GF-D8 (cell line): Measurements from ENCODE around the gene ARSG.
"Not testable (repeated sequence)": the region's sequence is repeated elsewhere in the genome, so short reads cannot be mapped to it uniquely, and the experiment has no call there.

ENCODE experiments used
- DNase-seq: peaks from one replicate; lab custom pipeline; 2025; lab: John Stamatoyannopoulos, UW

Gene ARSG

DNA sequence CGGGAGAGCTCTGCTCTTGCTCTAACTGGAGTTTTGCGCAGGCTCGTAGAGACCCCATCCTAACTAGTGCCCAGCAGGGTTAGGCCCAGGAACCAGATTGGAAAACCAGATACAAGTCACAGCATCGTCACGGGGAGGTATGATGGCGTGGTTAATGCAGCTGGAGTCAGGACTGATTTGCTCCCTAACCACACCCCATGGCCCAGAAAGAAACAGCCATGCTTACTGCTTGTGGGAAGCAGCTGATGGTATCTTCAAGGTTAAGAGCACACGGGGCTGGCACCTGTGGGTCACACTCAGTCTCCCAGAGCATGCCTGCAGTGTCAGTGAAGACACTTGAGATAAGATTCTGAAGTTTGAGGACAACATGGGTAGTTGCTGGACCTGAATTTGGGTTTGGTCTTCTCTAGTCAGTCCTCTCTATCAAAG is 105.8 kb downstream of the ARSG start:
- no peak for DNase-seq

DNA sequence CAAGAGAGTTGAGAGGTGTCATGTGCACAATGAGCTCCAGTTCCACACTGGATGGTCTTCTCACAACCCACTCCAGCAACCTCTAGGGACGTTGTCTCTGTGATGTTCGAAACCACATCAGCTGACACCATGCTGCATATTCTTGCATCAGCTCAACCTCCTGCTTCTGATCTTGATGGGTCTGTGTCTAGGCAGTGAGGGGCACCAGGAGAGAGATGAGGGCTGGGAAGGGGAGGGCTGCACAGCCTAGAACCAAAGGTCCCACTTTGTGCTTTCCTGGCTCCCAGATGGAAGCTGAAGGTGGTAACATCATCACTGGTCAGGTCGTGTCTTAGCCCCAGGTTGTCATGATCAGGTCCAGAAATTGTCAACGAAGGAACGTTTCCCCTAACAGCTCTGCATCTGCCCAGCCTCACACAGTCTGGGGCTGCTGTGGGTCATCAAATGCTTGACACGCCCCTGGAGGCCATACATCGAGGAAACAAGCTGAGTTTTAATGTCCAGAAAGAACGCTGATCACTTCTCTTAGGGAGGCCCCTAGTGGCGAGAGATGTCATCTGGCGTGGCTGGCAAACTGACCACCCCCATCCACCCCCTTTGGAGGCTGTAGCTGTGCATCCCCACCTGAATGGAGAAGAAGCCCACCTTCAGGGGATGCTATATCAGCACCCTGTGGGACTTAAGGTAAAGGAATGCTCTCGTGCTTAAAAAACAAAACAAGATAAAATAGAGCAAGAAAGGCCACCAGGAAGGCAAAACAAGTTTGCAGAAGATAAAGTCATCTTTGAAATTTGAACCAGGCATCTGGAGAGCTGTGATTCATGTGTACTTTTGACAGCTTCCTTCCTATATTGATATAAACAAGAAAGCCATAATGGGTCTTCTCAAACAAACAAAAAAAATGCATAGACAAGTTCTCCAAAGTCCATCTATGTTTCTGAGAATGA is 107.7 kb downstream of the ARSG start:
- no peak for DNase-seq

DNA sequence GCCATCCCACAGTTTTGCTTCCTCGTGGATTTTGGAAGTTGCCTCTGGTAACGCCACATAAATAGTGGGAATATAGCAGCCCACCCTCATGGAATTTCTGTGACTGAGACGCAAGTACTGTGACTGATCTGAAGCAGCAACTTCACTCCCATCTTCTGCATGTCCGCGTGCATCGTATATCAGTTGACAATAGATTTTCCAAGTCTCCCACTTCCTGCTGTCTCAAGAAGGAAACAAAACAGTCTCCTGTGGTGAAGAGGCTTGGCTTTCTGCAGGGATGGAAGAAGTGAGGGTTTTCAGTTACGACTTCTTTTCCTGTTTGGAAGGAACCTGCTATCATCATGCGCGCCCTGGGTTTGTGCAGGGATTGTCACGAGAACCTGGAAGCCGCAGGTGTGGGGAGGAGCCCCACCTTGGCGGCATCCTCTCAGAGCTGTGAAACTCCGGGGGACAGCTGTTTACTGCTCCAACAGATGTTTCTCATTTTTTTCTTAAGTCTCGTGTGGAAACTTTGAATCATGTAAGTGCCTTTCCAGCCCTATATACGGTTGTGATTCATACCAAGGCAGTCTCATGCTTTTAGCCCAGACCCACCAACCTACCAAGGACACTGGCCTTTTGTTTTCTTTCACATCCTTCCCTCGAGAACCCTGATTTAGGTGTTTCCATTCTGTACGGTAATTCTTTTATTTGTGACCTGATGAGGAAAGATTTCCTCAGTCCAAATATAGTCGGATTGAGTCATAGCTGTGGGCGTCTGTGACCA is 108.5 kb downstream of the ARSG start:
- DNase-seq = no peak

DNA sequence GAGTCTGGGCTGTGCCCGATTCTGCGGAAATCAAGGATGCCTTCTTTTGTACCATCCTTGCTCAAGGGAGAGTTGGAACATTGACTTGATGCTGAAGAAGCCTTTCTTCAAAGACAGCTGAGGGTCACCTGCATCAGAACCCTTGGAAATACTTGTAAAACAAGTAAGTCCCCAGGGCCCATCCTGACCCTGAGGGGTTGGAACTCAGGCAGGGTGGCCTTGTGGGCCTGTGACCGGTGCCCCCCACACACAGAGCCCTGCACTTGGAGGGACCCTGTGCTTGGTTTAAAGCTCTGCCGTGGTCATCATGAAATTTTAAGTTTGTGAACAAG is 109.1 kb downstream of the ARSG start:
- no peak for DNase-seq

DNA sequence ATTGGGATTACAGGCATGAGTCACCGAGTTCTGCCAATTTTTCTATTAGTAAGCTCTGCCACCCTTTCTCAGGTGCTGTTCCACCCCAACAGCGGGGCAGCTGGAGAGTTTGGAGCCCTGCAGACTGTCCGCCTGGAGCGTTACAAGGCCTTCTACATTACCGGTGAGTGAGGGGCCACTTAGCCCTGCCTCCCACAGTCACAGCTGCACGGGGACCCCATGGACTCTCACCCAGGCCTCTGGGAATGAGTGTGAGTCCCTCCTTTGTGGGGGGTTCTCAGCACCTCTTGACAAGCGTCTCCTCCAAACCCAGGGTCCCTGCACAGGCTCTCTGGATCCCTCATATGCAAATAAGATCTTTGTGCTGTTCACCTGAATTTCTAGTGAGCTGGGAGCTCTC is 110.0 kb downstream of the ARSG start:
- DNase-seq = no peak

DNA sequence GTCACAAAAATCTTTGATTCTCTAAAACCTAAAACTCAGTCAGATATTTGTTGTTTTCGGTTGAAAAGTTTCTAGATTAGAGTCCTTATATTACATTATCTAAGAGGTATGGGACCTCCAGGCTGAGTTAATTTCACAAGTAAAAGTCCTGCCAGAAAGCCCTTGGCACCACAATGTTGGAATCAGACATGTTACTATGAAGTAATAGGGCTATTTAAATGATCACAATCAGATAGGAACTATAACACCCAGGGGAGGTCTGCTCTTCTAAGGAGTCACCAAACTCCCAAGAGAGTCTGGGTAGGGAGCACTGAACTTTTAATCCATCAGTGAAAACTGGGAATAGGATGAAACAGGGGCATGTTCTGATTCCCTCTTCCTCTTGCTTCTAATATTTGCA is 111.8 kb downstream of the ARSG start:
- no peak for DNase-seq

DNA sequence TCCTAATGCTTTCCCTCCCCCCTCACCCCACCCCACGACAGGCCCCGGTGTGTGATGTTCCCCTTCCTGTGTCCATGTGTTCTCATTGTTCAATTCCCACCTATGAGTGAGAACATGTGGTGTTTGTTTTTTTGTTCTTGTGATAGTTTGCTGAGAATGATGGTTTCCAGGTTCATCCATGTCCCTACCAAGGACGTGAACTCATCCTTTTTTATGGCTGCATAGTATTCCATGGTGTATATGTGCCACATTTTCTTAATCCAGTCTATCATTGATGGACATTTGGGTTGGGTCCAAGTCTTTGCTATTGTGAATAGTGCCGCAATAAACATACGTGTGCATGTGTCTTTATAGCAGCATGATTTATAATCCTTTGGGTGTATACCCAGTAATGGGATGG is 112.5 kb downstream of the ARSG start:
- DNase-seq = not testable (repeated sequence)

DNA sequence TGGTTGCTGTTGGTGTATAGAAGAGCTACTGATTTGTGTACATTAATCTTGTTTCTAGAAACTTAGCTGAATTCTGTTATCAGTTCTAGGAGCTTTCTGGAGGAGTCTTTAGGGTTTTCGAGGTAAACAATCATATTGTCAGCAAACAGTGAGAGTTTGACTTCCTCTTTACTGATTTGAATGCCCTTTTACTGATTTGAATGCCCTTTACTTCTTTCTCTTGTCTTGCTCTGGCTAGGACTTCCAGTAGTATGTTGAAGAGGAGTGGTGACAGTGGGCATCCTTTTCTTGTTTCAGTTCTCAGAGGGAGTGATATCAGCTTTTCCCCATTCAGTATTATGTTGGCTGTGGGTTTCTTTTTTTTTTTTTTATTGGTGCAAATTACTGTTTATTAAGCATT is 116.4 kb downstream of the ARSG start:
- not testable (repeated sequence) for DNase-seq

DNA sequence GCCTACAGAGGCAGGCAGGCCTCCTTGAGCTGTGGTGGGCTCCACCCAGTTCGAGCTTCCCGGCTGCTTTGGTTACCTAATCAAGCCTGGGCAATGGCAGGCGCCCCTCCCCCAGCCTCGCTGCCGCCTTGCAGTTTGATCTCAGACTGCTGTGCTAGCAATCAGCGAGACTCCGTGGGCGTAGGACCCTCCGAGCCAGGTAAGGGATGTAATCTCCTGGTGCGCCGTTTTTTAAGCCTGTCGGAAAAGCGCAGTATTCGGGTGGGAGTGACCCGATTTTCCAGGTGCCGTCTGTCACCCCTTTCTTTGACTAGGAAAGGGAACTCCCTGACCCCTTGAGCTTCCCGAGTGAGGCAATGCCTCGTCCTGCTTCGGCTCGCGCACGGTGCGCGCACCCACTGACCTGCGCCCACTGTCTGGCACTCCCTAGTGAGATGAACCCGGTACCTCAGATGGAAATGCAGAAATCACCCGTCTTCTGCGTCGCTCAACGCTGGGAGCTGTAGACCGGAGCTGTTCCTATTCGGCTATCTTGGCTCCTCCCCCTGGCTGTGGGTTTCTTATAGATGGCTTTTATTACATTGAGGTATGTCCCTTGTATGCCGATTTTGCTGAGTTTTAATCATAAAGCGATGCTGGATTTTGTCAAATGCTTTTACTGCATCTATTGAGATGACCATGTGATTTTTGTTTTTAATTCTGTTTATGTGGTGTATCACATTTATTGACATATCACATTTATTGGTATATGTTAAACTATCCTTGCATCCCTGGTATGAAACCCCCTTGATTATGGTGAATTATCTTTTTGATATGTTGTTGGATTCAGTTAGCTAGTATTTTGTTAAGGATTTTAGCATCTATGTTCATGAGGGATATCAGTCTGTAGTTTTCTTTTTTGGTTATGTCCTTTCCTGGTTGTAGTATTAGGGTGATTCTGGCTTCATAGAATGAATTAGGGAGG is 122.6 kb downstream of the ARSG start:
- peak; percentile 12 for DNase-seq

DNA sequence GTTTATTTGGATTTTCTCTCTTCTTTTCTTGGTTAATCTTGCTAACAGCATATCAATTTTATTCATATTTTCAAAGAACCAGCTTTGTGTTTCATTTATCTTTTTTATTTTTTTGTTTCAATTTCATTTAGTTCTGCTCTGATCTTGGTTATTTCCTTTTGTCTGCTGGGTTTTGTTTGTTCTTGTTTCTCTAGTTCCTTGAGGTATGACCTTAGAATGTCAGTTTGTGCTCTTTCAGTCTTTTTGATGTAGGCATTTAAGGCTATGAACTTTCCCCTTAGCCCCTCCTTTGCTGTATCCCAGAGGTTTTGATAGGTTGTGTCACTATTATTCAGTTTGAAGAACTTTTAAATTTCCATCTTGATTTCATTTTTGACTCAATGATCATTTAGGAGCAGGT is 123.6 kb downstream of the ARSG start:
- DNase-seq = not testable (repeated sequence)

DNA sequence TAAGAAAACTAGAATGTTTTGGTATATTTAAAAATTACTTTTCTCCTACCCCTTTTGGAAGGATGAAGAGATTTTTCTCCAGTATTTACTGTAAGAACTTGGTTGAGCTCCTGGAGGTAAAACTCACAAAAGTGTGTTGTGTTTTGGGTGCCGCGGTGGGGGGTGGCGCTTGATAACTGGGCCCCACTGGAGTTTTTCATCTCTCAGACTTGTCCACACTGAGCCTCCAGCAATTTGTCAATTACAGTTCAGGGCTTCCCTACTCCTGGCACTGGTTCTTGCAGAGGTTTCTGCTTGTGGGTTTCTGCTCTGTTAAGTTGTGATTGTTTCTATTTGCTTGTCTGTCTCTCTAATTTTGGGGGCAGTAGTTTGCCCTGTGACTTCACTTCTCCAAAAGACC is 126.0 kb downstream of the ARSG start:
- DNase-seq = no peak

DNA sequence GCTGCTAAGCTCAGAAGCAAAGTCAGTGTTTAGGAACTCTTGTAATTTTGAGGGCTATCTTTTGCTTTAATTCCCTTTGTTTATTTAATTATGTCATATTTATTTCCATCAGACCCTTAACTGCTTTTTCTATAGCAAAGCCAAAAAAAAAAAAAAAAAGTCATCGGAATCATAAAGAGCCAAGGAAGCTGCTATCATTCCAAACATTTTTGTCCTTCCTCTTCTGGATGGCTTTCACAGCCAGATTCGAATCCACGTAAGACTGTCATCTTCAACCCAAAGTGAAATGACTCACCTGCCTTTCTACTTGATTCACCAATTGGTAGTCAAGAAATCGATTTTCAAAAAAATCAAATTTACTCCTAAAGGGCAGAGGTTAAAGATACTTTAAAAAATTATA is 127.6 kb downstream of the ARSG start:
- DNase-seq = no peak

DNA sequence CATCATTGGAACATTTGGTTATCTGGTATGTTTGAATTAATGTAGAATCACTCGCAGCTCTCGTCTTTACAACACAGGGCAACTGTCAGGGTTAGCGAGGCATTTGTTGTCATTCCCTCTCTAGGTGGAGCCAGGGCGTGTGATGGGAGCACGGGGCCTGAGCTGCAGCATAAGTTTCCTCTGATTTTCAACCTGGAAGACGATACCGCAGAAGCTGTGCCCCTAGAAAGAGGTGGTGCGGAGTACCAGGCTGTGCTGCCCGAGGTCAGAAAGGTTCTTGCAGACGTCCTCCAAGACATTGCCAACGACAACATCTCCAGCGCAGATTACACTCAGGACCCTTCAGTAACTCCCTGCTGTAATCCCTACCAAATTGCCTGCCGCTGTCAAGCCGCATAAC is 128.8 kb downstream of the ARSG start:
- DNase-seq = no peak

DNA sequence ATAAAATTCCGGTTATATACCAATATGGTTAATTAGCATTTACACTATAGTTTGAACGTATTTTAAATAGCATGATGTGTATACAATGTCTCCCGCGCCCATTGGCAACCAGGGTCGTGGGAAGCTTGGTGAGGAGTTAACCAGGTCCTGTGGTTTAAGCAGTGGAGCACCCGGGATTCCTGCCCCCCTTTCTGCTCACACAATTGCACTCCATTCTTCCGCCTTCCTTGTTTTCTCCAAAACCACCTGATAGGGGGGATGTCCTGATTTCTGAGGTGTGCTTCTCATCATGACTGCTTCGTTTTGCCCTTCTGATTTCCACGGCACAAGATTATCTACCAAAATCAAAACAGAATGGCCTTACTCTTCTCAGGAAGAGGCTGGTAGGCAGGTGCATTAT is 130.2 kb downstream of the ARSG start:
- DNase-seq = no peak

DNA sequence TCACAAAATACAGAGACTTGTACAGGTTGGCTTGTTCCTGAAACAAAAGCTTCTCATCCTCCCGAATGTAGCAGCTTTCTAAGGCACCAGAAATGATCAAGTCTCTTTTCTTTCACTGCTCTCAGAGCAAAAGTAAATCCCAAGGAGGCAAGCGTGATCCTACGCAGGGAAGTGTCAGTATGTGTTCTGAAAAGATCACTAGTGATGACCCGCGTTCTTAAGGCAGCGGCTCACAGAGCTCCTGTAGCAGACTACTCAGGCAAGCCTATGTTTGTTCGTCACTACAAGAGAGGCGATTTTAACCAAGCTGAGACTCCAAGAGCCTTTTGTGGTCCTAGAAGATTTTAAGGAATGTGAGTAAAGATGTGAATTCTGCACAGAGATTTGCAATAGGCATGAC is 131.5 kb downstream of the ARSG start:
- no peak for DNase-seq

DNA sequence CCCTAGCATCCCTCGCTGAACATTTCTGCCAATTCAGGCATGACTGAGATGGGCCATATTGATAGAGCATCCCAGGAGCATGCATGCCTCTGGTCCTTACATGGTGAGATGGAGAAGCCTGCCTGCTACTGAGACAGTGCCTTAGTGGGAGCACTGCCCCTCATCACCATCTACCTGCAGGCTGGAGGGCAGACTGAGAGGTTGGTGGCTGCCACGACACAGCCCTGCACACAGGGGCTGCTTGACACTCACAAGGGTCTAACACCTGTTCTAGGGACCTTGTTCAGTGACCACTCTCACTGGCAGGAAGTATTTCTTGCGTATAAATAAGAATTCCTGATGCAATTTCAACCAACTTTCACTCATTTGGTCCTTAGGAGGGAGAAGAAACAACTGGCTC is 132.0 kb downstream of the ARSG start:
- no peak for DNase-seq

DNA sequence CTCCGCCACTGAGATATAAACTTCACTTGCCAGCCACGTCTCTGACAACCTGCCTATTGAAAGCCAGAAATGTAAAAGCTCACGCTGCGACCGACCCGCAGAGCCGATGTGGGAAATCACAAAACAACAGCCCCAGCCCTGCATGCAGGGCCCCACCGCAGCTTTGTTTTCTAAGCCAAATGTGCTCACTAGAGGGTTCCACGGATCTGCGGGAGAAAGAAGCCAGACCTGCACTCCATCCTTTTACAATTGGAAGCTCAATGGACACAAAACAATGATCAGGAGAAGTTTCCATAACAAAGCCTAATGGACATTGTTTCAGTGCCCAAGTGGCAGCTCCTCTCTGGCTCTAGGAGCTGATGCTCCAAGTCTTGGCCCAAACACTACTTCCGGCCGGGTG is 132.9 kb downstream of the ARSG start:
- DNase-seq = no peak

DNA sequence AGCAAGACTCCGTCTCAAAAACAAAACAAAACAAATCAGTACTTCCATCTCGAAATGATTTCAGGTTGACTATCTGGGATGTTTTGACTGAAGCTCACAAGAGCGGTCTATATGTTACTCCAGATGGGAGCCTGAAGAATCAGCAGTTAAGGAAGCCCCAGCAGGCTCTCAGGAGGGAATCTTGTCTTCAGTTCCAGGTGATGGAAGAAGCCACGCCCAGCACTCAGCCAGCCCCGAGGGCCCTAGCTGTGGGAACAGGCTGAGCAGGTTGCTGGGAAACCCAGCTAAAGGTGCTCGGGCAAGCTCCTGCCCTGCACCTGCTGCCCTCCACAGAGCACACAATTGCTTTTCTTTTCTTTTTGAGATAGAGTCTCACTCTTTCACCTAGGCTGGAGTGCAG is 133.6 kb downstream of the ARSG start:
- DNase-seq = no peak

DNA sequence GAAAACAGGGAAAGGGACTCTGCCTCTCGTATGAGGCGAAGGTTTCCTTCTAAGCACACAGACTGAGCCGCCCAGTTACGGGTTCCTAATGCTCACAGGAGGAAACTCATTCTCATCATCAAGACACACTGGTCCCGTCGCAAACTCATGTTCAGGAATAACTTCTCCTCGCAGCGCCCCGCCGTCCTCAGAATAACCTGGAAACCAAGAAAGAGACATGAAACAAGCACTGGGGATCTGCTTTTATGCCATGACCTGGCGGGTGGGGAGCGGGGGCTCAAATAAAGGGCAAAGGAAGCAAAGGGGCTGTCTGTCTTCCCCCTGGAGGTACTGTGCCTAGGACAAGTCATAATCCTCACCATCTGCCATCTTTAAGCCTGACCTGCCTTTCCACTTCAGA is 134.7 kb downstream of the ARSG start:
- DNase-seq = no peak

DNA sequence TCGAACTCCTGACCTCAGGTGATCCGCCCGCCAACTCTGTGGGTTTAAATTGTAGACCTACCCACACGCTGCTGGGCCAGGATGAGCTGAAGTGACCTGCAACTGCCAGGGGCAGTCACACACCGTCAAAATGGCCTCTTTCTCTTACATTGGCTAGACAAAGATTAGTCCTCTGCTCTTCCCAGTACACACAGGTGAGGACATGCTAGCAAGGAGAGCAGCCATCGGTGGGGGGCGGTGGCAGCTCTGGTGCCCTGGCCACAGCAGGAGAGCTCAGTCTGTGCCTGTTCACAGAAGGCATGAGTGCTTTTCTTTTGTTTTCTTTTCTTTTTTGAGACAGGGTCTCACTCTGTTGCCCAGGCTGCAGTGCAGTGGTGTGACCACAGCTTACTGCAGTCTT is 136.3 kb downstream of the ARSG start:
- no peak for DNase-seq

DNA sequence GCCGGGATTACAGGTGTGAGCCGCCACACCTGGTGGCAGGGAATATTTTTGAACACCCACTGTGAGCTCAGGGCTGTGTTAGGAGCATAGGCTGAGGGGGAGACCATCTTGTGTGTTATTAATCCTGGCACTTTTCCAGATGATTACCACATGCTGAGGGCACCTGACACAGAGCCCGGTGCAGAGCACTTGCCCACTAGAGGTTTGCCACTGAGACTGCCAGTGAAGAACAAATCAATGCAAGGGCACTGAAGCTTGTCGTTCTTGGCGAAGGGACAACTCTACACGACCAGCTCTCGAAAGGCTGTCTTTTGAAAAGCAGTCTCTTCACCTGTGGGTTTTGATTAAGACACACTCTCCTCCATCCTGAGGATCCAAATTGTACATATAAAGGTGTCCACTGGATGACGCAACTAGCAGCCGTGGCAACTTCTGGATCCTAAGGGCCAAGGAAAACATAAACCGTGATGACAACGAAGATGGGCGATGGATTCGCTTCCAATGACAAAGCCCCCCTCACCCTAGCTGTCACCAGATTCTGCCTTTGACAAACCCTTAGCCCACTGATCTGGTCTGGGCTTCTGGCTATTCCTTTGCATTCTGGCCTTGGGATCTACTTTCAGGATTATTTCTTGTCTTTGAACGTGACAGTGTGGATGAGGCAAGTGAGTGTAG is 137.3 kb downstream of the ARSG start:
- DNase-seq = no peak

DNA sequence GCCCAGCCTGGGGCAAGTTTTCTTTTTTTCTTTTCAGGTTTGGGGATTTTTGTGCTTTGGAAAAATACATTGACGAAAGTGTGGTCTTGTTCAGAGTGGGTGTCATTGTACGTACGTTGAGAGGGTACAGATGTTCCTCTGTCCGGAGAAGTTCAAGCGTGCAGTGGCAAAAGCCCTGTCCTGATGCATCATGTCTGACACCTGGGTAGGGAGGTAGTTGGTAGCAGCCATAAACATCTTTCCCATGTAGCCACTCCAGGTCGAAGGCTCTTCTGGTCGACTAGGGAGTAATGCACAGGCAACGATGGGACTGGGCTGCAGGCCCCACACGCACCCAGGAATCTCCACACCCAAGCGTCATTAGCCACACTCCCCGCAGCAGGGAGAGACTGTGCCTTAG is 138.6 kb downstream of the ARSG start:
- no peak for DNase-seq
